Lower lobe of right lung (tissue), 2 donors: ENCODE results near the gene CPNE1. TPM values are rescaled to one million over a fixed set of nuclear protein-coding genes. Genes with fewer than 3 reads are reported as not detected.

Experiments used
- ATAC-seq, 2 donors: fragments of 200-7000 bp; cut with Tn5 transposase; one replicate each; pipeline ENCODE4 v1.9.1; 2020 to 2022; ENCODE audit warnings: mild to moderate bottlenecking in 2 of 2, moderate library complexity in 2 of 2
- DNase-seq: peaks from one replicate; pipeline ENCODE4 v3.0.0-alpha.2; 2020
- H3K27ac ChIP-seq: fragments of 200-600 bp; one replicate; pipeline ENCODE4 v1.8.0; 2022
- H3K27me3 ChIP-seq: fragments of 200-600 bp; one replicate; pipeline ENCODE4 v1.8.0; 2022; ENCODE audit warnings: low read depth
- H3K36me3 ChIP-seq: fragments of 200-600 bp; one replicate; pipeline ENCODE4 v1.8.0; 2022; ENCODE audit warnings: mild to moderate bottlenecking
- H3K4me1 ChIP-seq: fragments of 200-600 bp; one replicate; pipeline ENCODE4 v1.8.0; 2022
- H3K4me3 ChIP-seq: fragments of 200-600 bp; one replicate; pipeline ENCODE4 v1.8.0; 2022; ENCODE audit warnings: mild to moderate bottlenecking
- H3K9me3 ChIP-seq: fragments of 200-600 bp; one replicate; pipeline ENCODE4 v1.8.0; 2022
- CTCF ChIP-seq: fragments of 200-600 bp; IDR thresholded peaks from one replicate; pipeline ENCODE4 v1.8.0; 2022; ENCODE audit warnings: antibody characterized with exemption, mild to moderate bottlenecking
- intact Hi-C: fragments of 100-400 bp; cut with DNase I; formaldehyde crosslinking; loops from one replicate; pipeline ENCODE4 v1.11.0; 2022
- total RNA-seq: library from RNA; stranded (reverse); fragmentation: NEBNext Ultra II Directional; extraction: Animal tissue kit (Norgen Biotek cat#: 25700); gene quantifications from one replicate; pipeline ENCODE4 v1.2.1, GENCODE V29; 2021
- donor health status: DM: no; HTN: yes; CAD: no; lungs with severe emphysema.

CPNE1 gene
- total RNA-seq, 1 donor from 2014 or later = 154 TPM

DNA sequence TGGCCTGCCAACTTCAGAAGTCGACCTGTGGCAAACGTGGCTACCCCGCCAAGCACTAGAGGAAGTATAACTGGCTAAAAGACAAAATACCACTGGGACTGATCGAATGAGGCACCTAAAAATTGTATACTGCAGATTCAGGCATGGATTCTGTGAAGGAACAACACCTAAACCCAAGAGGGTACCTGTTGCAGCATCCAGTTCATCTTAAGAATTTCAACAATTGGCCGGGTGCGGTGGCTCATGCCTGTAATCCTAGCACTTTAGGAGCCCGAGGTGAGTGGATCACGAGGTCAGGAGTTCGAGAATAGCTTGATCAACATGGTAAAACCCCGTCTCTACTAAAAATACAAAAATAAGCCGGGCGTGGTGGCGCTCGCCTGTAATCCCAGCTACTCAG, 76.3 kb downstream of the CPNE1 start:
- no peaks in the 10 kb centered on the region for H3K4me1 ChIP-seq
- no peak for ATAC-seq
- no peaks in the 10 kb centered on the region for H3K36me3 ChIP-seq
- no peaks in the 10 kb centered on the region for H3K9me3 ChIP-seq
- intact Hi-C loops = no loop called here
- TF ChIP-seq CTCF = no peak
- H3K27me3 ChIP-seq = no peaks in the 10 kb centered on the region
- H3K4me3 ChIP-seq = no peak overlapping the region
- no peak for DNase-seq
- no peak overlapping the region for H3K27ac ChIP-seq

- no peaks in the 10 kb centered on the region for H3K4me1 ChIP-seq
- H3K27me3 ChIP-seq = no peaks in the 10 kb centered on the region
- no peak for ATAC-seq
- no peaks in the 10 kb centered on the region for H3K9me3 ChIP-seq
- no peak for TF ChIP-seq CTCF
- no peaks in the 10 kb centered on the region for H3K36me3 ChIP-seq
- intact Hi-C loops = no loop called here
- no peak overlapping the region for H3K4me3 ChIP-seq
- no peak overlapping the region for H3K27ac ChIP-seq
- no peak for DNase-seq
These were observed 77.3 kb downstream of the CPNE1 start for GRCh38 chr20:35587436-35587835.

- H3K27me3 ChIP-seq = no peaks in the 10 kb centered on the region
- DNase-seq (no peak), ATAC-seq (no peak)
- TF ChIP-seq CTCF = no peak
- no peaks in the 10 kb centered on the region for H3K36me3 ChIP-seq
- no peak overlapping the region for H3K27ac ChIP-seq
- H3K9me3 ChIP-seq = peaks cover 1% of the 10 kb centered on the region
- no peaks in the 10 kb centered on the region for H3K4me1 ChIP-seq
- intact Hi-C loops = no loop called here
- no peak overlapping the region for H3K4me3 ChIP-seq
These were observed 77.8 kb downstream of the CPNE1 start for GRCh38 chr20:35586751-35587425.

- ATAC-seq (peak; percentile 9 to 38), DNase-seq (no peak)
- intact Hi-C loops = no loop called here
- Histone ChIP-seq H3K4me3 (no peak overlapping the region), H3K27ac (no peak overlapping the region), H3K27me3 (no peaks in the 10 kb centered on the region), H3K9me3 (peaks cover 6% of the 10 kb centered on the region), H3K36me3 (no peaks in the 10 kb centered on the region), H3K4me1 (no peaks in the 10 kb centered on the region)
- no peak for TF ChIP-seq CTCF
These were observed 80.8 kb downstream of the CPNE1 start for GRCh38 chr20:35583636-35584560.

DNA sequence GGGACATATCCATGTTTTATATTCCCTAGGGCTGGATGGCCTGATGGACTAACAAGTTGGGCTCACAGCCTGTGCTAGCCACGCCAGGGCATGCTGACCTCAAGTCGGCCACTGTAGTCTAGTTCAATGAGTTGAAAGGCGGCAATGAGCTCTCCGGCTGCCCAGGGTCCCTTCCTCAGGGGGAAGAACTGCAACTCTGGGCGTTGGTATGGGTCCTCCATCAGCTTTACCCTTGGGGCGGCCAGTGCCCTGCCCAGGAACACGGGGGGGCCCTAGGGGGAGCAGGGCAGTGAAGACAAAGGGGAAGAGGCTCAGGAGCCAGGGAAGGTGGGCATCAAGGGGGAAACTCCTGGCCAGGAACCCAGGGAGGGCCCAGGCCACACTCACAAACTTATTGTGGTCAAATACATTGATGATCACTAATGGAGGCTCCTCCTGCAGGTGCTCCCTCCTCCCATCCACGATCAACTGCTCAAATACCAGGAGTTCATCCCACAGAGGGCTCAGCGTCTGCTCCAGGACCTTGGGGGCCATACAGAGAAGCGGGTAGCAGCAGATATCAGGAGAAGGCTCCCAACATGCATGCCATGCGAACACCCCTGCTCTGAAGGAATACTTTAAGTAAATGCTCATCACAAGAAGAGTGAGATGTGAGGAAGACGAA, 81.8 kb downstream of the CPNE1 start:
- Histone ChIP-seq H3K36me3 (no peaks in the 10 kb centered on the region), H3K27me3 (no peaks in the 10 kb centered on the region), H3K9me3 (peaks cover 6% of the 10 kb centered on the region), H3K4me3 (no peak overlapping the region), H3K4me1 (no peaks in the 10 kb centered on the region), H3K27ac (no peak overlapping the region)
- TF ChIP-seq CTCF = no peak
- no peak for DNase-seq
- no peak for ATAC-seq
- intact Hi-C loops = no loop called here
